CD4-positive, alpha-beta memory T cell (primary cell): ENCODE measurements around the gene PRKCD. TPM values are rescaled to one million over a fixed set of nuclear protein-coding genes. Genes with fewer than 3 reads are reported as not detected.
A peak's percentile ranks its signal among the peaks of the same experiment; 100 is the strongest.

Experiments used
- CTCF ChIA-PET: fragments of 350-600 bp; sonication (Branson Sonifier 250); formaldehyde crosslinking; loops from one replicate; lab custom pipeline; 2021; ENCODE audit warnings: inconsistent platforms; ENCODE audit not compliant: partially characterized antibody; lab: Charles Lee
- POLR2A ChIA-PET: fragments of 350-600 bp; sonication (Branson Sonifier 250); formaldehyde crosslinking; loops from one replicate; lab custom pipeline; 2021; ENCODE audit not compliant: partially characterized antibody; lab: Charles Lee
- DNase-seq, 5 donors: peaks; one replicate each; pipeline versions ENCODE4 v3.0.0 to v3.0.0-alpha.2; 2020 to 2022; ENCODE audit warnings: mixed read lengths in 1 of 5
- H3K27ac ChIP-seq: one replicate; pipeline ENCODE4 v1.7.0; 2013; ENCODE audit warnings: low read depth, low read length
- H3K27me3 ChIP-seq: 2 replicates; pipeline ENCODE4 v1.7.0; 2013; ENCODE audit warnings: mild to moderate bottlenecking, low read length, moderate library complexity; ENCODE audit not compliant: insufficient read depth
- H3K36me3 ChIP-seq: 2 replicates; pipeline ENCODE4 v1.7.0; 2013; ENCODE audit warnings: mild to moderate bottlenecking, low read length, moderate library complexity; ENCODE audit not compliant: insufficient read depth
- H3K4me1 ChIP-seq: 2 replicates; pipeline ENCODE4 v1.7.0; 2013; ENCODE audit warnings: mild to moderate bottlenecking, low read length, moderate library complexity; ENCODE audit not compliant: insufficient read depth
- H3K4me3 ChIP-seq, 2 donors: one replicate each; pipeline ENCODE4 v1.7.0; 2013; ENCODE audit warnings: low read length in 2 of 2, mild to moderate bottlenecking in 1 of 2
- H3K9me3 ChIP-seq, 2 donors: one replicate each; pipeline ENCODE4 v1.7.0; 2013; ENCODE audit warnings: low read length in 2 of 2, control low read depth in 1 of 2; ENCODE audit not compliant: control insufficient read depth in 1 of 2
- H3K27ac Mint-ChIP-seq, 7 donors: one replicate each; pipeline ENCODE4 v1.8.0; 2020 to 2021; ENCODE audit warnings: mixed read lengths in 7 of 7, mild to moderate bottlenecking in 6 of 7, inconsistent platforms in 3 of 7, moderate library complexity in 3 of 7
- H3K27me3 Mint-ChIP-seq, 2 donors: one replicate each; pipeline ENCODE4 v1.8.0; 2020 to 2021; ENCODE audit warnings: mixed read lengths in 2 of 2
- H3K36me3 Mint-ChIP-seq, 2 donors: one replicate each; pipeline ENCODE4 v1.8.0; 2020 to 2021; ENCODE audit warnings: mixed read lengths in 2 of 2, inconsistent platforms in 1 of 2, mild to moderate bottlenecking in 1 of 2
- H3K4me1 Mint-ChIP-seq, 4 donors: one replicate each; pipeline ENCODE4 v1.8.0; 2020 to 2021; ENCODE audit warnings: mixed read lengths in 4 of 4, mild to moderate bottlenecking in 1 of 4
- H3K4me3 Mint-ChIP-seq, 8 donors: one replicate each; pipeline ENCODE4 v1.8.0; 2020 to 2021; ENCODE audit warnings: mixed read lengths in 8 of 8, mild to moderate bottlenecking in 7 of 8, moderate library complexity in 6 of 8, inconsistent platforms in 3 of 8
- H3K9me3 Mint-ChIP-seq, 8 donors: one replicate each; pipeline ENCODE4 v1.8.0; 2020 to 2021; ENCODE audit warnings: mixed read lengths in 8 of 8, mild to moderate bottlenecking in 5 of 8, inconsistent platforms in 3 of 8, moderate library complexity in 1 of 8
- intact Hi-C: fragments of 100-400 bp; cut with micrococcal nuclease; formaldehyde crosslinking; loops from one replicate; pipeline ENCODE4 v1.15.1; 2023
- polyA plus RNA-seq, 2 donors: library from polyadenylated mRNA; unstranded; fragments of 300-500 nt; fragmentation: Illumina TruSeq; gene quantifications; one replicate each; pipeline ENCODE4 v1.2.3, GENCODE V29; 2021
- total RNA-seq, 2 experiments: library from RNA; stranded (reverse); gene quantifications; one replicate each; pipeline ENCODE4 v1.2.3, GENCODE V29; 2021

Gene PRKCD
- total and polyA plus RNA-seq, 4 experiments from 2014 or later = 6.6 to 26.4 (median 16.1) TPM

DNA sequence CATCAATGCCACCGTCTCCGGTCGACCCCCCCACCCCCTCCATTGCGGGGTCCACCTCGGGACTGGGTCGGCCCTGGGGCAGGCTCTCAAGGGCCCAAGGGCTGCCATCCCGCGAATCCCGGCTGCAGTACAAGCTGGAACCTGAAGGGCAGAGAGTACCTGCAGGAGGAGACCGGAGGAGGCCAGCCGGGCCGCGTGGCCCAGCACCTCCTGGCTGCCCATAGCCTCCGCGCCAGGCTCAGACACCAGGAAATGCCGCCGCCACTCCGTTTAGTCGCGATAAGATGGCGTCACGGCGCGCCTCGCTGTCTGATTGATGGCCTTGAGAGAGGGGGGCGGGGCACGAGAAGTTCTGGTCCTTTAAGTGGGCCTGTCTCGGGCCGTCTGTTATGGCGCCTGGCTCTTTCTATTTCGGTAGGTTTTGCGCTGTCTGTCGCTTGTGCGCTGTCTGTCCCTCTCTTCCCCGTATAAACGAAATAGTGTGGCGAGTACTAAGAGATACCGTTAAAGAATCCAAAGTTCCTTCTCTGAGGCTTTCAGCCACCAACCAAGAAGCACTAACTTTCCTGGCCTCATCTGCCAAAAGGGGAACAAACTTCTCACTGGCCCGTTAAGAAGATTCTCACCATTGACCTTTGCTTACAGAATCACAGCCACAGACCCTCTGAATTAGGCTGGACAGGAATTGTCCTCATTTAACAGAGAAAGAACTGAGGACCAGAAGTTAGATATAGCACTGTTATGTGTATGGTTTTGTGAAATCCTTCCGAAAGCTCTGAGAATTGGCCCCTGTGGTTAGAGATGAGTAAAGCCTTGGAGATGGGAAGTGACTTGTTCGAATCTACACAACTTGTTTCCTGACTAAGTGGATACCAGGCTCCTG lies 30.6 kb upstream of the PRKCD start, which contains the start of gene RFT1:
Gene RFT1 (minus strand): TSS at position 257 of the 883 bp plus-strand sequence. CDS start 35 bp downstream, at position 222.
- Histone ChIP-seq H3K4me1 (peaks cover 20% of the 10 kb centered on the region), H3K27me3 (no peaks in the 10 kb centered on the region), H3K27ac (peak within 1 kb of the TSS; percentile 83), H3K9me3 (no peaks in the 10 kb centered on the region), H3K36me3 (peaks cover 4% of the 10 kb centered on the region), H3K4me3 (peak within 1 kb of the TSS; percentile 66 to 77)
- intact Hi-C loops = loop anchor here (1.0 to 5.0 kb wide), 2 partner anchors 33 to 217 kb away; partner anchors contain the start of gene DCP1A
- ChIA-PET POLR2A (interaction anchor here (0.7 to 3.6 kb wide), 5 partner anchors 10 to 125 kb away, joined by 3 to 22 read pairs (median 5); partner anchors contain the start of genes PRKCD and TKT), CTCF (interaction anchor here (1.0 to 2.4 kb wide), 7 partner anchors 12 to 66 kb away, joined by 4 to 12 read pairs (median 7); partner anchors contain the start of gene PRKCD)
- no peaks in the 10 kb centered on the region for H3K27me3 Mint-ChIP-seq
- peaks cover 5 to 16% of the 10 kb centered on the region in 2 donors for H3K36me3 Mint-ChIP-seq
- H3K4me1 Mint-ChIP-seq = peaks cover 18 to 31% (median 25%) of the 10 kb centered on the region in 4 donors
- peak within 1 kb of the TSS; percentile 96 to 100 (median 99) for H3K27ac Mint-ChIP-seq
- no peaks in the 10 kb centered on the region for H3K9me3 Mint-ChIP-seq
- H3K4me3 Mint-ChIP-seq = peak within 1 kb of the TSS; percentile 88 to 93 (median 91)
- DNase-seq = peak; percentile 96 to 98 (median 97)

GRCh38 chr3:53131096-53131495 lies 29.9 kb upstream of the PRKCD start:
- intact Hi-C loops = loop anchor here (5.0 kb wide), 1 partner anchor 216 kb away; the partner anchor contains the start of gene DCP1A
- H3K4me3 ChIP-seq = peak overlapping the region in 1 of 2 donors; percentile 66

GRCh38 chr3:53132347-53132746 lies 28.7 kb upstream of the PRKCD start:
- no peaks in the 10 kb centered on the region for H3K27me3 ChIP-seq
- no peaks in the 10 kb centered on the region for H3K36me3 ChIP-seq
- ChIA-PET POLR2A (interaction anchor here (3.6 kb wide), 1 partner anchor 27 kb away, joined by 22 read pairs; the partner anchor contains the start of gene PRKCD), CTCF (interaction anchor here (0.7 to 5.5 kb wide), 9 partner anchors 9 to 64 kb away, joined by 3 to 86 read pairs (median 4); partner anchors contain the start of gene PRKCD)
- no peak for DNase-seq
- H3K27ac ChIP-seq = no peak overlapping the region
- Mint-ChIP-seq H3K27me3 (no peaks in the 10 kb centered on the region), H3K27ac (peak overlapping the region; percentile 52 to 100 (median 96)), H3K9me3 (peaks cover 0 to 1% (median 0%) of the 10 kb centered on the region in 8 donors), H3K4me1 (peaks cover 18 to 31% (median 22%) of the 10 kb centered on the region in 4 donors), H3K4me3 (peak overlapping the region in 2 of 8 donors; percentile 15 to 28), H3K36me3 (peaks cover 0 to 3% of the 10 kb centered on the region in 2 donors)
- intact Hi-C loops = loop anchor here (5.0 kb wide), 1 partner anchor 215 kb away; the partner anchor contains the start of gene DCP1A
- no peak overlapping the region for H3K4me3 ChIP-seq
- H3K9me3 ChIP-seq = no peaks in the 10 kb centered on the region
- H3K4me1 ChIP-seq = peaks cover 20% of the 10 kb centered on the region

More at GRCh38 chr3:53131096-53131495, 29.9 kb upstream of the PRKCD start:
- H3K36me3 Mint-ChIP-seq = peaks cover 5 to 10% of the 10 kb centered on the region in 2 donors
- POLR2A ChIA-PET = interaction anchor here (0.7 to 3.6 kb wide), 4 partner anchors 11 to 125 kb away, joined by 3 to 22 read pairs (median 4); partner anchors contain the start of genes PRKCD and TKT
- peak overlapping the region; percentile 83 for H3K27ac ChIP-seq
- H3K9me3 ChIP-seq = no peaks in the 10 kb centered on the region
- no peaks in the 10 kb centered on the region for H3K27me3 ChIP-seq
- peaks cover 20% of the 10 kb centered on the region for H3K4me1 ChIP-seq
- no peak for DNase-seq
- no peaks in the 10 kb centered on the region for H3K36me3 ChIP-seq
- H3K4me3 Mint-ChIP-seq = peak overlapping the region; percentile 88 to 93 (median 91)
- H3K4me1 Mint-ChIP-seq = peaks cover 18 to 31% (median 25%) of the 10 kb centered on the region in 4 donors
- H3K27ac Mint-ChIP-seq = peak overlapping the region; percentile 96 to 100 (median 99)
- H3K9me3 Mint-ChIP-seq = peaks cover 0 to 1% (median 0%) of the 10 kb centered on the region in 8 donors
- H3K27me3 Mint-ChIP-seq = no peaks in the 10 kb centered on the region
- CTCF ChIA-PET = interaction anchor here (1.3 to 5.5 kb wide), 6 partner anchors 11 to 65 kb away, joined by 4 to 86 read pairs (median 8); partner anchors contain the start of gene PRKCD

GRCh38 chr3:53134631-53135232 lies 26.3 kb upstream of the PRKCD start:
- Mint-ChIP-seq H3K4me1 (peaks cover 10 to 20% (median 13%) of the 10 kb centered on the region in 4 donors), H3K4me3 (no peak overlapping the region)
- POLR2A ChIA-PET = interaction anchor here (2.3 kb wide), 1 partner anchor 61 kb away, joined by 8 read pairs; no protein-coding TSS in a partner anchor

GRCh38 chr3:53137221-53137620 lies 23.8 kb upstream of the PRKCD start:
- H3K4me3 Mint-ChIP-seq = no peak overlapping the region
- Histone ChIP-seq H3K4me3 (no peak overlapping the region), H3K4me1 (no peaks in the 10 kb centered on the region), H3K27me3 (no peaks in the 10 kb centered on the region), H3K36me3 (no peaks in the 10 kb centered on the region), H3K9me3 (no peaks in the 10 kb centered on the region), H3K27ac (no peak overlapping the region)
- intact Hi-C loops = no loop called here
- peaks cover 0 to 1% (median 0%) of the 10 kb centered on the region in 8 donors for H3K9me3 Mint-ChIP-seq
- ChIA-PET POLR2A (no interaction called here), CTCF (interaction anchor here (0.6 to 1.2 kb wide), 4 partner anchors 12 to 59 kb away, joined by 3 to 5 read pairs (median 3); no protein-coding TSS in a partner anchor)
- no peak for DNase-seq
- peaks cover 0 to 2% (median 0%) of the 10 kb centered on the region in 4 donors for H3K4me1 Mint-ChIP-seq
- no peaks in the 10 kb centered on the region for H3K36me3 Mint-ChIP-seq
- H3K27ac Mint-ChIP-seq = no peak overlapping the region
- H3K27me3 Mint-ChIP-seq = no peaks in the 10 kb centered on the region

More at GRCh38 chr3:53134631-53135232, 26.3 kb upstream of the PRKCD start:
- H3K27me3 Mint-ChIP-seq = no peaks in the 10 kb centered on the region
- no peaks in the 10 kb centered on the region for H3K9me3 ChIP-seq
- H3K27me3 ChIP-seq = no peaks in the 10 kb centered on the region
- H3K27ac ChIP-seq = no peak overlapping the region
- intact Hi-C loops = loop anchor here (1.0 to 5.0 kb wide), 3 partner anchors 20 to 213 kb away; partner anchors contain the start of gene DCP1A
- H3K9me3 Mint-ChIP-seq = peaks cover 0 to 1% (median 0%) of the 10 kb centered on the region in 8 donors
- H3K36me3 Mint-ChIP-seq = peaks cover 0 to 2% of the 10 kb centered on the region in 2 donors
- CTCF ChIA-PET = interaction anchor here (0.9 to 5.5 kb wide), 13 partner anchors 9 to 70 kb away, joined by 3 to 86 read pairs (median 8); partner anchors contain the start of gene PRKCD
- peak; percentile 49 to 56 (median 51) for DNase-seq
- H3K27ac Mint-ChIP-seq = peak overlapping the region in 2 of 7 donors; percentile 35 to 48
- no peaks in the 10 kb centered on the region for H3K36me3 ChIP-seq
- H3K4me1 ChIP-seq = peaks cover 8% of the 10 kb centered on the region
- H3K4me3 ChIP-seq = no peak overlapping the region

- Histone ChIP-seq H3K27ac (no peak overlapping the region), H3K4me3 (no peak overlapping the region), H3K27me3 (no peaks in the 10 kb centered on the region), H3K4me1 (no peaks in the 10 kb centered on the region), H3K36me3 (no peaks in the 10 kb centered on the region), H3K9me3 (no peaks in the 10 kb centered on the region)
- no peaks in the 10 kb centered on the region for H3K27me3 Mint-ChIP-seq
- intact Hi-C loops = no loop called here
- H3K36me3 Mint-ChIP-seq = no peaks in the 10 kb centered on the region
- H3K4me1 Mint-ChIP-seq = no peaks in the 10 kb centered on the region
- H3K27ac Mint-ChIP-seq = peak overlapping the region in 2 of 7 donors; percentile 5 to 23
- peaks cover 0 to 1% (median 0%) of the 10 kb centered on the region in 8 donors for H3K9me3 Mint-ChIP-seq
- no peak overlapping the region for H3K4me3 Mint-ChIP-seq
- CTCF ChIA-PET = interaction anchor here (1.2 kb wide), 1 partner anchor 13 kb away, joined by 5 read pairs; no protein-coding TSS in a partner anchor
- no peak for DNase-seq
- POLR2A ChIA-PET = no interaction called here
These were observed 23.1 kb upstream of the PRKCD start for GRCh38 chr3:53137835-53138446.
